HG03442 (cell line): Measurements from ENCODE around the gene CDH12.
"Not testable (repeated sequence)": the region's sequence is repeated elsewhere in the genome, so short reads cannot be mapped to it uniquely, and the experiment has no call there.

Experiments
- ATAC-seq: cut with Tn5 transposase; IDR thresholded peaks from one replicate; pipeline ENCODE4 v1.9.1; 2021; ENCODE audit warnings: mild to moderate bottlenecking, moderate library complexity; ENCODE audit not compliant: unreplicated experiment

The CDH12 gene

DNA sequence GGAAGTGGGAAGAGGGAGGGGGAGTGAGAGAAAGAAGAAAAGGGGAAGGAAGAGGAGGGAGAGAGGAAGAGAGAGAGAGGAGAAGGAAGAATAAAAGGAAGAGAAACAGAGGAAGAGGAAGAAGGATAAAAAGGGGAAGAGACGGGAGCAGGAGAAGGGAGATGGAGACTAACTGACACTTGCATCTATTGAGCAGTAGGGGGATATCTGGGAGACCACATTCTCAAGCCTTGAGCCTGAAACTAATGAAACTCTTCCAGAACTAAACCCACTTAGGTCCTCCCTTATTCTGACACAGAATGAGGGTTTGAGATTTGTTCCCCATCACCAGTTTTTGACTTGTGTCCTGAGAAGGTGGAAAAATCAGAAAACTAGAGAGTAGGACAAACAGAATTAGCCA is 533.3 kb downstream of the CDH12 start:
- ATAC-seq: no peak

DNA sequence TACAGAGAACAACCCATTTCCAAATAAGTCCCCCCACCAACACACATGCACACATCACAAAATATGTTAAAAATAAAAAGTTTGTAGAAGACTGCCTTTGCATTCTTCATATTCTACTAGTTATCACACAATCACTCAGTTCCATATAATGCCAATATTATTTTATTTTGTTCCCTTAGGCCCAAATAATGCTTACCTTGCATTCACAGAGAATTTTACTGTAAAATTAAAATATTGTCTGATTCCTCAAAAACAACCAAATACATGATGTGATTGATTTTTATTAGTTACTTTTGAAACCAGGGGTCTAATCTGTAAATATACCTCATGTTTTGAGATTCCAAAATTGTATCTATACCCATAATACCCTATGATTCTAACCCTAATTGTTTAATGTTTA is 536.9 kb downstream of the CDH12 start:
- ATAC-seq: no peak

- not testable (repeated sequence) for ATAC-seq
Observed at GRCh38 chr5:22315052-22315451, 538.1 kb downstream of the CDH12 start.

GRCh38 chr5:22314548-22314947 is 538.6 kb downstream of the CDH12 start:
- no peak for ATAC-seq

DNA sequence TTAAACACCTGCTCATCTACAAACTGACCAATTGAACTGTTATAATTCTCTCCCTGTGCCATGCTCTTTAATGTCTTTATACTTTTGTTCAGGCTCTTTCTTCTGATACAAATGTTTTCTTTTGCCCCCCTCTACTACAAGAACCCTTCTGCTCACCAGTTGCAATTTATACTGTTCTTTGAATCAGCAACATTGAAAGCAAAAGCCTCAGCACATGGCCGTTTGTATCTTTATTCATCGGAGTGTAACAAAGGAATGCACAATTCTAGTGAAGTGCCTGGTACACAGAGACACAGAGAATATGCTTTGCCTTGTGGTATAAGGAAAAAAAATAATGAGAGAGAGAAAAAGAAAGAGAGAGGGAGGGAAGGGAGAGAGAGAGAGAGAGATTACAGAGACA is 547.1 kb downstream of the CDH12 start:
- ATAC-seq: no peak

- no peak for ATAC-seq
Observed at GRCh38 chr5:22295832-22296231, 557.3 kb downstream of the CDH12 start.

GRCh38 chr5:22293147-22293546 is 560.0 kb downstream of the CDH12 start:
- ATAC-seq: no peak

- ATAC-seq: no peak
Observed at GRCh38 chr5:22278164-22278563, 575.0 kb downstream of the CDH12 start.

- no peak for ATAC-seq
Observed at GRCh38 chr5:22277006-22277405, 576.1 kb downstream of the CDH12 start.

GRCh38 chr5:22265855-22266254 is 587.3 kb downstream of the CDH12 start:
- not testable (repeated sequence) for ATAC-seq

DNA sequence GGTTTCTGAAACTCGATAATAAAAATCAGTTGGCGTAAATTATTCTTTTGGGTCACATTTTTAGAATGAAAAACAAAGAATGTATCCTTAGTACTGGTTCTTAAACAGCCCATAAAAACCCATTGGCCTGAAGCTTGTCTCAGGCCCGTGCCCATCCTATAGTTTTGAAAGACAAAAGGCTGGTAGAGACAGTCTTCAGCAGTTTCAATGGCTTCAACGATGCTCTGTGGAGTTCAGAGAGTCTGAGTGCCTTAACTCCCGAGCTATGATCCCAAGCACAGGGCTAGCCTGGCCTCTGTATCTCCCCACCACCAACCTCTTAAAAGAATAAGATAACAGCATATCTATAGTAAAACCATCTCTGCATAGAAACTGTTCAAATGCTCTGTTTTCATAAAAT is 595.0 kb downstream of the CDH12 start:
- no peak for ATAC-seq

- no peak for ATAC-seq
Observed at GRCh38 chr5:22250528-22250927, 602.6 kb downstream of the CDH12 start.

DNA sequence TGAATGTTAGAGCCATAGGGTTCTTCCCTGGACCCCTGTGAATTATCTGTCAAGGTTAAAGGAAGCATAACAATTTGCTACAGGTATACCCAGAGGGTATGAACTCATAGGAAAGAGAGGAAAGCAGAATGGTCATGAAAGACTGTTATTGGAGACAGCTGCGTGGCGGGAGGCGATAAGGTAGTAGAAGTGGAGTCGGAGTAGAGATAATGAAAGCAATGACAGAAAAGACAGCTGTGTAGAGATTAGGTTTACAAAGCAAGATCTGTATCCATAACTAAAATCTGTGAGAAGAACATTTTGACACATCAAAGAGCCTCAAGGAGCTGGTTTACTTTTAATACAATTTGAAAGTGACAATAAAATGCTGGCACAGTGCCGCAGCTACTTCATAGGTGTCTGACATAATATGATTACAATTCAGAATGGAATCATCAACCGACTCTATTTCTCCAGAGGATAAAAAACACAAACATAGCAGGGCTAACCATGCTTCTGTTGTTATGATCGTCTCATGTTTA is 603.9 kb downstream of the CDH12 start:
- no peak for ATAC-seq

GRCh38 chr5:22245770-22246169 is 607.4 kb downstream of the CDH12 start:
- ATAC-seq: no peak

DNA sequence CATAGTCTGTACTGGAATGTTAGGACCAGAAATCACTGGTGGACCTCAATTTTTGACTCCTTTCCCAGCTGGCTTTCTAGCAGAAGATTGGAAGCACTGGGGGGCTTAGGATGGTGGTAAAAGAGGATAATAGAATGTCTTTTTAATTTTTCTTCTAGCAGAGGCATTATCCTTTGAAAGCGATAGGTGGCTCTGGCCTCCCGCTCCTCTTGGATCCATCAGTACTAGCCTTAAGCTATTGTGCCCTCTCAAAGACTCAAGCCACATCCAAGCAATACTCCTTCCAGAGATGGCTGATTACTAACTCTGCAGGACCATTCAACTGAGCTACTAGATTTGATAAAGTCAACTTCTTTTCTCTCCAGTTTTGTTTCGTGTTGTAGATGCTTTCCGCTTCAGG is 610.6 kb downstream of the CDH12 start:
- ATAC-seq: no peak

GRCh38 chr5:22238047-22238446 is 615.1 kb downstream of the CDH12 start:
- no peak for ATAC-seq

DNA sequence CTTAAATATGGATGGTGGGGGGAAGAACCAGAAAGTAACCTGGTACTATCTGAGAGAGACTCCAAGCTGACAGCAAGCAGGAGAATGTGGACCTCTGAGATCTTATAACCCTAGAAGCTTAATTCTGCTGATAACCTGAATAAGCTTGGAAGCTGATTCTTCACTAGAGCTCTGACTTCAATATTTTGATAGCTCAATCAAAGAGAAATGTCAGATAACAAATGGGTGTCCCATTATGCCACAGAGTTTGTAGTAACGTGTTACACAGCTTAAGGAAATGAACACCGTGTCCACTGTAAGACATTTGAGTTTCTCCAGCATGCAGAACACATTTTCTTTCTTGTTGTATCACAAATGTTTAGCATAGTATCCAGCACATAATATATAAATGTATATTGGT is 626.7 kb downstream of the CDH12 start:
- no peak for ATAC-seq

DNA sequence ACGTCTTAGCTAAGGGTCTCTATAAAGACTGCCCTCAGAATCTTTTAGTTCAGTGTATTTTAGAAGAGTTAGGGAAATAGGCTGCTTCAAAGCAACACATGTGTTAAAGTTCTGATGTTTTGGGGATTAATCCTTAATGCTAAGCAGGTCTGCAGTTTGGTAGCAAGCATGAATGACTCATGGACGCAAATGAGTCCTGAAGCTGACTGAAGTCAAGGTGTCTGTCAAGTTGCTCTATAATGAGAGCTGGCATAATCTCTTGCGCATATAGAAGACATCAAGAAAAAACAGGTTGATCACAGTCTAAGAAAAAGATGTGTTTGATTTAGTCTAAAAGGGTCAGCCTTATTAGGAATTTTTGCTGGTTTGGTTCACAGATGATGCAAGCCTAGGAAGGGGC is 630.1 kb downstream of the CDH12 start:
- ATAC-seq: no peak

DNA sequence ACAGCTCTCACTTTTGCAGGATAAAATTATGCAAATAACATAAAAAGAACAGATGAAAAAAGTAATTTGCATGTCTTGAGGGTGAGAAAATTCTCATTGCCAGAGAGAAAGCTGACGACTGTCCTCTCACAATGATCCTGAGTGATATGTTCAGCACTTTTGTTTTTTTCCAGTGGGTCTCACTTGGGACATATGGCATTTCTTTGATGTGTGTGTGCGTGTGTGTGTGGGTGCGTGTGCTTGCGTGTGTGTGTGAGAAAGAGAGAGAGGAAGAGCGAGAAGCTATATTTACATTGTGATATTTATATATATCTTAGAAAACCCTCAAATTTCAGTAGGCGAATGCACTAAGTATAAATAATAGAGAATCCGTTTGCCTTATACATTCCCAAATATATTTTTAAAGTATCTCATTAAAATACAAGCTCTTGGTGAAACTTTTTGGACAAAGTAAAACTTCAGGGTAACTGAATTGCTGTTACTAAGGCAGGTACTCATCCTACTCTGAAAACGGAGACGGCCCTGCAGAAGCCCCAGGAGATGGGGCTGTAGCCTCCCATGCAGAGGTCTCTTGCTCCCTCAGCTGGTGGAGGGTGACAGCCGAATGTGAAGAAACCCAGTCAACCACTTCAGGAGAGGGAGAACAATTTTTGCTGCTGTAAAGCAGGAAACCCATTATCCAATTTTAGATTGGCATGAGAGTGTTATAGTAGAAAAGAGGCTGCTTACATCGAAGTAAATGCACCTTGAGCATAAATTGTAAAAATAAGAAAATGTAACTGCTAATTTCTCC is 639.2 kb downstream of the CDH12 start:
- not testable (repeated sequence) for ATAC-seq

GRCh38 chr5:22212254-22212991 is 640.7 kb downstream of the CDH12 start:
- not testable (repeated sequence) for ATAC-seq

DNA sequence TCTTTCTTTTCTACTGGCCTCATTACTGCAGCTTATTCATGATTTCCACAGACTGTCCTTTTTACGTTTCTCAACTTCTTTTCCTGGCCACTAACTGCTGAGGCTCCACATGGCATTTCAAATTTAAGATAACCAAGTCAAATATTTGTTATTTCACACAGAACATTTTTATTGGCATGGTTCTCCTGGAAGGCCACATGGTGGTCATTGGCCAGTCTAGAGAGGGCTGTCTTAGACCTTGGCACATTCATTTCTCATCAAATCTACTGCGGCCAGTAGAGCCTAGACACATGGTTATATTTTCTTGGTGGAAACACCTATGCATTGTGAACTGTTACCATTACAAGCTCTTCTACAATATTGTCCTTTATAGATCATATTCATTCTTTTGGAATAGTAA is 644.7 kb downstream of the CDH12 start:
- not testable (repeated sequence) for ATAC-seq

DNA sequence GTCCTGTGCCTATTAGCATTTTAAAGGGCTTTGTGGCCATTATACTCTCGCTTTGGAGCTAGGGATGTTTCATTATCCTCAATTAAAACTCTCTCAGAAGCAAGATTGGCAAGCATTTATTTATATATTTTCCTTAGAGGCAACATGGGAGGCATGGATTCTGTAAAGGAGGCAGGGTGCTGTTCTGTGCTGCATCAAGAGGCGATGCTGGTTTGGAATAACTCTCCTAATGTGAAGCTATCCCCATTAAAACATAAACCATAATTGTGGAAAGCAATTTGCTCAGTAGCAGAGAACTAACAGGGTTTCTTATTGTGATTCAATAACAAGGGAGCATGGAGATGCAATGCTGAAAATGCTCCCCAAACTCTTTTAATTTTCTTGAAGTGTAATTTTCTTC is 664.5 kb downstream of the CDH12 start:
- ATAC-seq: not testable (repeated sequence)
